Panc1 (cell line): ENCODE measurements around the gene PRKCA. TPM values are rescaled to one million over a fixed set of nuclear protein-coding genes. Genes with fewer than 3 reads are reported as not detected.

Source experiments
- ATAC-seq: fragments of 200-7000 bp; cut with Tn5 transposase; 2 replicates; pipeline ENCODE4 v1.9.1; 2020; ENCODE audit warnings: mild to moderate bottlenecking, moderate library complexity
- BruUV-seq: library from RNA; stranded (reverse); fragments of 400-500 nt; replicated peaks from 2 replicates; lab custom pipeline; 2021; lab: Mats Ljungman, UMichigan
- CTCF ChIA-PET: fragments of 300-600 bp; sonication (Branson Sonifier 250); formaldehyde crosslinking; loops from one replicate; lab custom pipeline; 2022; ENCODE audit warnings: antibody characterized with exemption; lab: Charles Lee
- POLR2A ChIA-PET: fragments of 300-600 bp; sonication (Branson Sonifier 250); formaldehyde crosslinking; loops from one replicate; lab custom pipeline; 2022; ENCODE audit warnings: antibody characterized with exemption; lab: Charles Lee
- DNase-seq: peaks from one replicate; pipeline ENCODE4 v3.0.0-alpha.2; 2010; ENCODE audit warnings: low read depth, low spot score
- H3K27ac ChIP-seq: 2 replicates; pipeline ENCODE4 v1.5.1; 2011; ENCODE audit warnings: mild to moderate bottlenecking, low read length, inconsistent platforms
- H3K27me3 ChIP-seq: fragments of 200-500 bp; sonication (Bioruptor generic); 2 replicates; pipeline ENCODE4 v1.6.0; 2014; ENCODE audit warnings: low read length, inconsistent platforms; ENCODE audit not compliant: control insufficient read depth, insufficient read depth
- H3K36me3 ChIP-seq: fragments of 200-500 bp; sonication (Bioruptor generic); 2 replicates; pipeline ENCODE4 v1.5.1; 2014; ENCODE audit warnings: inconsistent platforms, mild to moderate bottlenecking, low read length, moderate library complexity; ENCODE audit not compliant: control insufficient read depth, insufficient read depth
- H3K4me1 ChIP-seq: 2 replicates; pipeline ENCODE4 v1.5.1; 2011; ENCODE audit warnings: inconsistent platforms, mild to moderate bottlenecking, low read length, moderate library complexity; ENCODE audit not compliant: control insufficient read depth, insufficient read depth
- H3K4me3 ChIP-seq, 2 experiments: 2 replicates each; pipeline ENCODE4 v1.5.1; 2011 to 2012; ENCODE audit warnings: low read depth in 2 of 2, low read length in 2 of 2, mild to moderate bottlenecking in 2 of 2, inconsistent platforms in 1 of 2, moderate library complexity in 1 of 2
- H3K9me3 ChIP-seq: fragments of 200-500 bp; sonication (Bioruptor generic); 2 replicates; pipeline ENCODE4 v1.5.1; 2014; ENCODE audit warnings: low read depth, mild to moderate bottlenecking, inconsistent platforms, low read length, moderate library complexity; ENCODE audit not compliant: control insufficient read depth, insufficient read depth
- CTCF ChIP-seq: fragments of 450-650 bp; IDR thresholded peaks from 2 replicates; pipeline ENCODE4 v1.5.1; 2017; ENCODE audit warnings: mild to moderate bottlenecking
- POLR2AphosphoS5 ChIP-seq: IDR thresholded peaks from 2 replicates; pipeline ENCODE4 v1.6.1; 2012; ENCODE audit warnings: mild to moderate bottlenecking, low read depth, low read length, moderate library complexity
- REST ChIP-seq, 2 experiments: IDR thresholded peaks; 2 replicates each; pipeline ENCODE4 v1.6.1; 2011 to 2012; ENCODE audit warnings: low read depth in 2 of 2, control low read depth in 1 of 2, low read length in 1 of 2, mild to moderate bottlenecking in 1 of 2, moderate library complexity in 1 of 2; ENCODE audit not compliant: insufficient read depth in 1 of 2
- in situ Hi-C: cut with HindIII; loops from 2 replicates; pipeline ENCODE4 v1.10.0; 2016; ENCODE audit warnings: low sequenced_read_pairs, low pct_unique_long_range_greater_than_20kb
- intact Hi-C: fragments of 100-400 bp; cut with micrococcal nuclease; formaldehyde crosslinking; loops from one replicate; pipeline ENCODE4 v1.10.0; 2022; ENCODE audit not compliant: unreplicated experiment
- total RNA-seq: library from RNA; stranded (reverse); gene quantifications from one replicate; pipeline ENCODE4 v1.2.1, GENCODE V29; 2021; ENCODE audit not compliant: unreplicated experiment

PRKCA gene
- total RNA-seq, 1 experiment from 2014 or later = 53.0 TPM

DNA sequence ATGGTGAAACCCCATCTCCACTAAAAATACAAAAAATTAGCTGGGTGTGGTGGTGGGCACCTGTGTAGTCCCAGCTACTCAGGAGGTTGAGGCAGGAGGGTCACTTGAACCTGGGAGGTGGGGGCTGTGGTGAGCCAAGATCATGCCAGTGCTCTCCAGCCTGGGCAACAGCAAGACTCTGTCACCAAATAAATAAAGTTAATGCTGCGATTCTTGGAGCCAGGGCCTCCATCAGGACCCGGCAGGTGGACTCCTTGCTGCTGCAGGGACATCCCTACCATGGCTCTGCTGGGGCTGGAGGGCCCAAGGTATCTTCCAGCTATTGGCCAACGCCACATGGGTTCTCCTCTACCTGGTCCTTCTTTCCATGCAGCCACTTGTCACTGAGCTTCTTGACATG lies 450.0 kb downstream of the PRKCA start:
- intact Hi-C loops = no loop called here
- Histone ChIP-seq H3K9me3 (no peaks in the 10 kb centered on the region), H3K36me3 (no peaks in the 10 kb centered on the region), H3K27ac (no peak overlapping the region), H3K27me3 (no peaks in the 10 kb centered on the region), H3K4me3 (no peak overlapping the region), H3K4me1 (no peaks in the 10 kb centered on the region; the same call in 1 of the 2 replicates)
- ATAC-seq (no peak), DNase-seq (no peak)
- in situ Hi-C loops = no loop called here
- ChIA-PET POLR2A (no interaction called here), CTCF (no interaction called here)
- BruUV-seq = no TSS peak
- no peak for TF ChIP-seq REST (IDR thresholded peaks at IDR 0.05; ENCODE audit: insufficient read depth in 1 of 2, low read depth in 2 of 2, low read length in 1 of 2)
- TF ChIP-seq POLR2AphosphoS5 = no peak

GRCh38 chr17:66753126-66753920 lies 450.9 kb downstream of the PRKCA start:
- Histone ChIP-seq H3K4me1 (no peaks in the 10 kb centered on the region; the same call in 1 of the 2 replicates), H3K36me3 (no peaks in the 10 kb centered on the region), H3K27me3 (no peaks in the 10 kb centered on the region), H3K27ac (no peak overlapping the region), H3K9me3 (no peaks in the 10 kb centered on the region), H3K4me3 (no peak overlapping the region)
- DNase-seq (no peak), ATAC-seq (no peak)
- TF ChIP-seq REST (IDR thresholded peaks at IDR 0.05; ENCODE audit: insufficient read depth in 1 of 2, low read depth in 2 of 2, low read length in 1 of 2) (no peak), POLR2AphosphoS5 (no peak), CTCF (no peak)
- BruUV-seq = no TSS peak
- CTCF ChIA-PET = no interaction called here
- intact Hi-C loops = no loop called here
- POLR2A ChIA-PET = no interaction called here
- in situ Hi-C loops = no loop called here
